ENCODE measurements around the gene ARHGEF17.

GRCh38 chr11:73384125-73384441, 76.0 kb downstream of the ARHGEF17 start:
- TF ChIP-seq CTCF (IDR thresholded peaks at IDR 0.05) (no peak), POLR2A (IDR thresholded peaks at IDR 0.05) (no peak)

Data from testis (tissue), 2 donors.